Vagina (tissue), 2 donors: ENCODE data around the gene ZFP62.

Experiments
- POLR2A ChIP-seq, 2 donors: fragments of 450-650 bp; IDR thresholded peaks; one replicate each; pipeline ENCODE4 v1.6.1; 2017; ENCODE audit warnings: antibody characterized with exemption in 2 of 2, mild to moderate bottlenecking in 2 of 2, moderate library complexity in 2 of 2
- TF ChIP-seq, protein P1 (sequence below), 3 experiments: fragments of 450-650 bp in 2 of 3; fragments of 200-600 bp in 1 of 3; sonication (generic) in 1 of 3; IDR thresholded peaks; one replicate each; pipeline ENCODE4 v1.5.1; 2017 to 2019; ENCODE audit warnings: antibody characterized with exemption in 3 of 3, mild to moderate bottlenecking in 2 of 3, moderate library complexity in 2 of 3

DNA sequence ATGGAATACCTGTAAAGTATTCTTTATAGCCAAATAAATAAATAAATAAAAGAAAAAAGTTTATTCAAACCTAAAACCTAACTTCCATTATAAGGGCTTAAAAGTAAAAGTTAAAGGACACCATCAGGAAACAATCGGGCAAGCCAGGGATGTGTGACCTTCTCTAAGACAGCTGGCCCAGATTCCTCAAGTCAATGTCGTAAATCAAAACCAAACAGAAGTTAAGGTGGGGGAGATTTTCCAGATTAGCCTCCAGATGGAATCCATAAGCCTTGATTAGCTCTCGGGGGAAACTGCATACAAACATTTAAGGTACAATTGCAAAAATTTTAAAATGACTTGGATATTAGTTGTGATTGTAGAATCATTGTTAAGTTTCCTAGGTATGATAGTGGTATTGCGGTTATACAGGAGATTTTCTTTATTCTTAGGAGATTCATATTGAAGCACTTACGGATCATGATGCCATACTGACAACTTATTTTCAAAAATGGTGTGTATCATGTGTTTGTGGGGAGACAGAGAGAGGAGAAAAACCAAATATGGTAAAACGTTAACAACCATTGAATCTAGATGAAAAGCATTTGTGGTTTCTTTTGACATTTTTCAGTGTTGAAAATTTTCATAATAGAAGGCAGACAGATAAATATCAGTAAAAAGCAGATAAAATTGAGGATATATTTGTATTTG lies 37.0 kb downstream of the ZFP62 start:
- TF ChIP-seq, protein P1, sequence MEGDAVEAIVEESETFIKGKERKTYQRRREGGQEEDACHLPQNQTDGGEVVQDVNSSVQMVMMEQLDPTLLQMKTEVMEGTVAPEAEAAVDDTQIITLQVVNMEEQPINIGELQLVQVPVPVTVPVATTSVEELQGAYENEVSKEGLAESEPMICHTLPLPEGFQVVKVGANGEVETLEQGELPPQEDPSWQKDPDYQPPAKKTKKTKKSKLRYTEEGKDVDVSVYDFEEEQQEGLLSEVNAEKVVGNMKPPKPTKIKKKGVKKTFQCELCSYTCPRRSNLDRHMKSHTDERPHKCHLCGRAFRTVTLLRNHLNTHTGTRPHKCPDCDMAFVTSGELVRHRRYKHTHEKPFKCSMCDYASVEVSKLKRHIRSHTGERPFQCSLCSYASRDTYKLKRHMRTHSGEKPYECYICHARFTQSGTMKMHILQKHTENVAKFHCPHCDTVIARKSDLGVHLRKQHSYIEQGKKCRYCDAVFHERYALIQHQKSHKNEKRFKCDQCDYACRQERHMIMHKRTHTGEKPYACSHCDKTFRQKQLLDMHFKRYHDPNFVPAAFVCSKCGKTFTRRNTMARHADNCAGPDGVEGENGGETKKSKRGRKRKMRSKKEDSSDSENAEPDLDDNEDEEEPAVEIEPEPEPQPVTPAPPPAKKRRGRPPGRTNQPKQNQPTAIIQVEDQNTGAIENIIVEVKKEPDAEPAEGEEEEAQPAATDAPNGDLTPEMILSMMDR (IDR thresholded peaks at IDR 0.05), result no peak
- no peak for TF ChIP-seq POLR2A (IDR thresholded peaks at IDR 0.05)
